PFSK-1 (cell line): ENCODE measurements around the gene SLC8A1.

ENCODE experiments used
- FOXP2 ChIP-seq: optimal IDR thresholded peaks from 2 replicates; pipeline ENCODE3; 2011; ENCODE audit warnings: borderline replicate concordance, control low read depth, inconsistent platforms; ENCODE audit not compliant: insufficient read depth; ENCODE audit errors: extremely low read length, extremely low read depth
- TAF1 ChIP-seq: IDR thresholded peaks from 2 replicates; pipeline ENCODE4 v1.6.1; 2012; ENCODE audit warnings: low read length, control low read depth, borderline replicate concordance; ENCODE audit not compliant: insufficient read depth

DNA sequence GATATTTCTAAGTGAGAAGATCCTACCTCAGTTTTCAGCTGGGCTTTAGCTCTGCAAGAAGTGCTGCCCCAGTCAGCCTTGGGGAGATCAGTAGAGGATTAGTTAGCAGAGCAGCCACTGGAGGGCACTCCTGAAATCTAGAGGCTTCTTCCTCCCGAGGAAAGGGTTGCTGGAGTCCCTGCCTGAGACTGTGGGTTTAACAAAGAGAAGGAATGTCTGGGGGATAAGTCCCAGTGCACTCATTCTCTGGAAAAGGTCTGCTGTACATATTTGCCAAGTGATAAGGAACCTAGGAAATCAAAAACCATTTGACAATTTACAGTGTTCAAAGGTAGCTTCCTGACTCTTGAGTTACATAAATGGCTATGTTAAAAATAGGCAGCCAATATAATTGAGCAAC is 207.2 kb downstream of the SLC8A1 start:
- TF ChIP-seq FOXP2 (no peak), TAF1 (no peak)
